HG02678 (cell line): Measurements from ENCODE around the gene MAGEA4.
"Not testable (repeated sequence)": the region's sequence is repeated elsewhere in the genome, so short reads cannot be mapped to it uniquely, and the experiment has no call there.

Experiments
- ATAC-seq: cut with Tn5 transposase; IDR thresholded peaks from one replicate; pipeline ENCODE4 v1.9.1; 2021; ENCODE audit warnings: mild to moderate bottlenecking, moderate library complexity; ENCODE audit not compliant: unreplicated experiment

MAGEA4 gene

GRCh38 chrX:151912780-151913179, at the start of gene MAGEA4:
Gene MAGEA4, plus strand, starts transcription at chrX:151912889. Its CDS starts 10,776 bp downstream, at chrX:151923665.
- no peak for ATAC-seq

- ATAC-seq, result no peak
Observed at GRCh38 chrX:151870602-151871001, 42.1 kb upstream of the MAGEA4 start.

- ATAC-seq, result no peak
Observed at GRCh38 chrX:151871244-151871643, 41.4 kb upstream of the MAGEA4 start.

- no peak for ATAC-seq
Observed at GRCh38 chrX:151873096-151873495, 39.6 kb upstream of the MAGEA4 start.

- ATAC-seq, result no peak
Observed at GRCh38 chrX:151875270-151876026, 37.2 kb upstream of the MAGEA4 start.

GRCh38 chrX:151878574-151878973, 34.1 kb upstream of the MAGEA4 start:
- no peak for ATAC-seq

- no peak for ATAC-seq
Observed at GRCh38 chrX:151879856-151880255, 32.8 kb upstream of the MAGEA4 start.

- ATAC-seq, result no peak
Observed at GRCh38 chrX:151880895-151881294, 31.8 kb upstream of the MAGEA4 start.

- ATAC-seq, result no peak
Observed at GRCh38 chrX:151889421-151889820, 23.3 kb upstream of the MAGEA4 start.

GRCh38 chrX:151896734-151897474, 15.8 kb upstream of the MAGEA4 start:
- no peak for ATAC-seq

GRCh38 chrX:151899622-151900021, 13.1 kb upstream of the MAGEA4 start:
- no peak for ATAC-seq

GRCh38 chrX:151901826-151902225, 10.9 kb upstream of the MAGEA4 start:
- ATAC-seq, result no peak

GRCh38 chrX:151902813-151903591, 9.7 kb upstream of the MAGEA4 start:
- ATAC-seq, result no peak

GRCh38 chrX:151904989-151905388, 7.7 kb upstream of the MAGEA4 start:
- no peak for ATAC-seq

GRCh38 chrX:151912221-151912620, 468 bp upstream of the MAGEA4 start:
- no peak for ATAC-seq

GRCh38 chrX:151918736-151919135, 6.0 kb downstream of the MAGEA4 start:
- ATAC-seq, result not testable (repeated sequence)

GRCh38 chrX:151919610-151920009, 6.9 kb downstream of the MAGEA4 start:
- ATAC-seq, result no peak

GRCh38 chrX:151920101-151920500, 7.4 kb downstream of the MAGEA4 start:
- ATAC-seq, result no peak

GRCh38 chrX:151920530-151920929, 7.8 kb downstream of the MAGEA4 start:
- ATAC-seq, result no peak

GRCh38 chrX:151921292-151921691, 8.6 kb downstream of the MAGEA4 start:
- ATAC-seq, result no peak

GRCh38 chrX:151921866-151922265, 9.2 kb downstream of the MAGEA4 start:
- no peak for ATAC-seq
